ENCODE data around the gene SMAD6.
A peak's percentile ranks its signal among the peaks of the same experiment; 100 is the strongest.

The SMAD6 gene

DNA sequence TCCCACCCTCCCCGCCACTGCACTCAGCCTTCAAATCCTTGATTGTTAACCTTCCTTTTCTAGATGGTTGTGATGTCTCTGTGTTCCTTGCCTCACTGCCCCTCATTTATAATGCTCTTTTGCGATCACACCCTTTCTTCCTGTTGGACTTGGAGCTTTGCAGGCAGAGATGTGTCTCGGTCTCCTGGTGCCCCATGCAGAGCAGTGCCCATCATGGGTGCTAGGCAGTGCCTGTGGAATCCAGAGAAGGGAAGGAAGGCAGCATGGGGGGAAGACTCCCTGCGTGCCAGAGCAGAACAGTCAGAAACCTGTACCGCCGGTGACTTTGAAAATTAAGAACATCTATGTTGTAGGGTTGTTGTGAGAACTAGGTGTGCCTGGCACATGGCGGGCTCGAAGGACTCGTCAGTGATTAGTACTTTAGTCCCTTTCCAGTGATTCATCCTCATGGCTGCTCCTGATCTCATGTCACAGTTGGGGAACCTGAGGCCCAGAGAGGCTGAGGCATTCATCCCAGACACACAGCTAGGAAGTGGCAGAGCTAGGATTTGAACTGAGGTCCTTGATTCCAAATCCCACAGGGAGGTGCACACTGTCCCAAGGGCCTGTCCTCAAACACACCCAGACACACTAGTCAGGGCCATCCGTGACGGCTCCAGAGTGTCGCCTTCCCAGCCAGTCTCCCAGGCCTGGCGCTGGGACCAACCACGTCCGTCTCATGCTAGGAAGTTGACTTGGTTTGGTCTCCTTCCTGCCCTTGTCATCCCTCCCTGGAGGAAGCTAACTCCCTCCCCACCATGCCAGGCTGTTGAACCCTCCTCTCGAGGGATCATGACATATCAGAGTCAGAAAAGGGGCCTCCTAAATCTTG is 58.3 kb downstream of the SMAD6 start:
- no peak for DNase-seq (ENCODE audit: low read depth)

DNA sequence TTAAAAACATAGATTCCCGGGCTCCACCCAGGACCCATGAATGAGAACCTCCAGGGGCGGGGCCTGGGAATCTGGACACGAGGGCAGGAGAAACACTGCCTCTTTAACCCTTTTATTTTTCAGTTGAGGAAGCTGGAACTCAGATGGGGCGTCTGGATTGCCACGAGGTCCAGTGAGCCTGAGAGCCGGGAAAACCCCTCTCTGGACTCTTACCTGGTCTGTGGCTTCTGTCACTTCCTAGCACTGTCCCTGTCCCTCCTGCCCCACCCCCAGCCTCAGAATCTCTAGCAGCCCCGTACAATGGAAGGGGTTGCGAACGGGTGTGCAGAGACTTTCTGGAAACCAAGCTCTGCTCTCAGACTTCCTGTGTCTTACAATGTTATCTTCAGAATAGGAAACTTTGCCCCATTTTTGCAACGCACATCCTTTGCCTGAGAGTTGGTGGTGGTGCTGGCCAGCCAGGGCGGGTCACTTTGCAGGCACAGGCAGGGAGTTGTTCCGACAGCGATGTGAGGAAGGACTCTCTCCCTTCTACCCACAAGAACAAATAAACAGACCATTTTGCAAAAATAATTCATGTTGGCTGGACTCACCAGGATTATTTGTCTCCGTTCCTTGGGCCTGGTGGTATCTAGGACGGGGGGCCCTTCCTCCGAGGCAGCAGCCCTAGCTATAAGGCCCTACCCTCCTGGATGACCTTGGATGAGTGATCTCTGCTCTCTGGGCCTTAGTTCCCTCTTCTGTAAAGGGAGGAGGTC is 59.1 kb downstream of the SMAD6 start:
- no peak for DNase-seq (ENCODE audit: low read depth)

DNA sequence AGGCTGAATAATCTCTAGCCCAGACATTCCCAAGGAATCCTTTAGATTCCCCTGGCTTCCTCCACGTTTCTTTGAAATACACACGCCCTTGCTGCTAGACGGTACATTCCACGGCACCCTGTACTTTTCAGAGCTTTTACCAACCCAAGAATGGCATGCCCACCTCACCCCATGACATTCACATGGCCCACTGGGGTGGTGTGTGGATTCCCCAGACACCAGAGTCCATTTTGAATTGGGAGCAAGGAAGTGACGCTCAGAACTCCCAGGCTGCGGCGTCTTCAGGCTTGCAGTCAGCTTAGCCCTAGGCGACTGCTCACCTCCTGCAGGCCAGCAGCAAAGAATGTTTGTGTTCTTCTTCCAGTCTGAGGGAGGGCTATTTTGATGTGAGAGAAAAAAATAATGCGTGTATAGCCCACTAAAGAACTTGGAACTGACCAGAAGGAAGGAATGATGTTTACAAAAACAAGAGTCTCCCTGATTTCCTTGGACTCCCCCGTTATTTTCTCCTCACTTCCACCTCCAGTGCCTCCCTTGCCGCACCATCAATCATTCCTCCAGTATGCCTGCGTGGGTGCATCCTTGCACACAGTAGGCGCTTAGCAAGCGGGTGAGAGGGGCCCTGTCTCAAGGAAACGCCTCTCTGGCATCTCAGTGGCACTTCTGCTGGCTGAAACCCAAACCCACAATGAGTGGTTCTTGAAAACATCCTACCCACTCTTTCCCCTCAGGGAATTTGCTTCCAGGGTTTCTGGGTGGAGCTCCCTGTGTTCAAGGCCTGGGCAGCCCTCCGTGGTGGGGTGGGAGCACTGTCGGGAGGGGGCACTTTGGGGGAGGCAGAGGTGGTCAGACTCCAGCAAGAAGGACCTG is 59.9 kb downstream of the SMAD6 start:
- no peak for DNase-seq (ENCODE audit: low read depth)

DNA sequence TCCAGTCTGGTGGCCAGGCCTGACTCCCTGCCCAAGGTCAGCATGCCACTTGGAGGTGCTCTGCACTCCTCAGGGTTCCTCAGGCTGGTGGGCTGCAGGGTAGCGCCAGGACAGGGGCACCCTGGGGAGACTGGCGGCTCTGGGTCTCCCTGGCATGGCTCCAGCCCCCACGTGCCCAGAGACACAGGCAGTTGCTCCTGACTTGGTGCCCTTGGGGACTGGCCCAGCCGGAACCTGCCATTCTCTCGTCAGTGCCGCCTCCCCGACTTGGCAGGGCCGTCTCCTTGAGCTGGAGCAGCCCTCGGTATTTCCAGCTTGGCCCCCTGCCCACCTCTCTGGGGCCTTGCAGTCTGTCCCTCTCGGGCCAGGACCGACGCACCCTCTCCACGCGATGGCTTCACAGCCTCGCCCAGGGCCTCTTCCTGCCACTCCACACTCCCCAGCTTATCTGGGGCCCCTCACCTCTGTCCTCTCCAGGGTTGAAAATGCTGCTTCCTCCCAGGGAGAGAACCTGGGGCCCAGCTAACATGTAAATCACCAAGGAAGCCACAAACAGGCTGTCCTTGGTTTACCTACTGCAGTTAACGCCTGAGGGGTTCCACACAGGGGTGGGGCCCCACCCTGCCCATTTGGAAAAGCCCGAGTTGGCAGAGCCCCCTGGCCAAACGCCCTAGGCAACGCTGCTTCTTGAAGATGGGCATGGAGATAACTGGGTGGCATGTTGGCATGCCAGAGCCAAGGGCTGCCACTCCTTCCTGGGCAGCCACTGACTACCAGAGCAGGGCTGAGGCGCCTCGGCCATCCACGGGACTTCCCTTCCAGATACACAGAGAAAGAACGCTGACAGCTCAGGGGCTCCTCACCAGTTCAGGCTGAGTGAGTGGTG is 61.4 kb downstream of the SMAD6 start:
- DNase-seq (ENCODE audit: low read depth) = no peak

DNA sequence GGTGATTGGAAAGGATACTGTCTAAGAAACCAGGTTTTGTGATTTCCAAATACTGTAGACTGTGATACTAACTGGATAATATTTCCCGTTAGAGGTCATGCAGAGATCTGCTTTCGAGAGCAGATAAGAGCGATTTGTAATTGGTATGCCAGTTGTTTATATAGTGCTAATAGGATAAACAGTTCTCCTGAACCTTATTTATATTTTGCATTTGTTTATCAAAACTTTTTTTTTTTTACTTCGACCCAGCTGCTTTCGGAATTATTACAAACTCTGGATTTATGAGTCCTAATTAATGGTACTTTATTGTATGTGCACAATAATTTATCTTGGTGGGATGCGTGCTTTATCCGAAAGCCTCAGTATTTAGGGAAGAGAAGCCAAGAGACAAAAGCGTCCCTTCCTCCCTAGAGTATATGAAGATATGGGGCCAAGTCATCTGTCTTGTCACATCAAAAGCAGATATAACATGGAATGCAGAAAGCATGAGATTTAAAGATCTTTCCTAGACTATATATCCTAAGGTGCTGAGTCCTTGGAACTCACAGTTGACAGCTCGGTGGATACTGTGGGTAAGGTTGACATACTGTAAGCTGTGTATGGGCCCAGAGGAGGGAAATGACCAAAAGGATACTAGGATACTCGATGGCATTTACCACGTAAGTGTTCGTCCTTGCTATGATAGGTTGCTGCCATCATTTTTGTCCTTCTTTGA is 62.2 kb downstream of the SMAD6 start:
- no peak for DNase-seq (ENCODE audit: low read depth)

DNA sequence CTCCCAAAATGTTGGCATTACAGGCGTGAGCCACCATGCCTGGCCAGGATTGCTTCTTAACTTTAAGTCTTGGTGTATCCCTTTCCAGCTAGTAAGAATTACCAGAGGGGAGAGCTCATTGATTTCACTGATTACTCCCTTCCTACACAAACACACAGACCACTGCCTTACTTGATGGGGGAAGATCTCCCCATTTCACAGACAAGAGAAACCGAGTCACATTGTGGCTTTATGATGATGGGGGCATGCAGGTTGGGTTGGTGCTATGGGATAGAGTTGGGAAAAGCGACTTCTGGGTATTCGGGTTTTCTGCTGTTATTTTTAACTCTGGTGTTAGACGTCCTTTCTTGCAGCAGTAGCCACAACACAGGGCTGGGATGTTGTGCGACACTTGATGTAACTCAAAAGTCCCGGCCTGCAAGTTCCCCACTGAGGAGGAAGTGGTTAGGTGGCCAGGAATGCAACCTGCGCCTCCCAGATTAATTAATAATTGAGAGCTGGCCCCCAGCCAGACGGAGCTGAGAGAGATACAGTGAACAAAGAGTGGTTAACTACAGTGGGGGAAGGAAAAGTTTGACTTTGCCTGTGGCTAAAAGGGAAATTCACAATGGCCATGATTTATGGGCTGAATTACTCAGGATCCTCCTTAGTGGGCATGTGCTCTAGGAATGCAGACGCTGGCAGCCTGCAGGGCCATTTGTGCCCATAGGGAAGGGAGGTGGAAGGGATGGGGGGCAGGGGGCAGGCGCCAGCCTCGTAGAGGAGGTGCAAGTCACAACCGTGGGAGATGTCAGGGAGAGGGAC is 63.6 kb downstream of the SMAD6 start:
- no peak for DNase-seq (ENCODE audit: low read depth)

DNA sequence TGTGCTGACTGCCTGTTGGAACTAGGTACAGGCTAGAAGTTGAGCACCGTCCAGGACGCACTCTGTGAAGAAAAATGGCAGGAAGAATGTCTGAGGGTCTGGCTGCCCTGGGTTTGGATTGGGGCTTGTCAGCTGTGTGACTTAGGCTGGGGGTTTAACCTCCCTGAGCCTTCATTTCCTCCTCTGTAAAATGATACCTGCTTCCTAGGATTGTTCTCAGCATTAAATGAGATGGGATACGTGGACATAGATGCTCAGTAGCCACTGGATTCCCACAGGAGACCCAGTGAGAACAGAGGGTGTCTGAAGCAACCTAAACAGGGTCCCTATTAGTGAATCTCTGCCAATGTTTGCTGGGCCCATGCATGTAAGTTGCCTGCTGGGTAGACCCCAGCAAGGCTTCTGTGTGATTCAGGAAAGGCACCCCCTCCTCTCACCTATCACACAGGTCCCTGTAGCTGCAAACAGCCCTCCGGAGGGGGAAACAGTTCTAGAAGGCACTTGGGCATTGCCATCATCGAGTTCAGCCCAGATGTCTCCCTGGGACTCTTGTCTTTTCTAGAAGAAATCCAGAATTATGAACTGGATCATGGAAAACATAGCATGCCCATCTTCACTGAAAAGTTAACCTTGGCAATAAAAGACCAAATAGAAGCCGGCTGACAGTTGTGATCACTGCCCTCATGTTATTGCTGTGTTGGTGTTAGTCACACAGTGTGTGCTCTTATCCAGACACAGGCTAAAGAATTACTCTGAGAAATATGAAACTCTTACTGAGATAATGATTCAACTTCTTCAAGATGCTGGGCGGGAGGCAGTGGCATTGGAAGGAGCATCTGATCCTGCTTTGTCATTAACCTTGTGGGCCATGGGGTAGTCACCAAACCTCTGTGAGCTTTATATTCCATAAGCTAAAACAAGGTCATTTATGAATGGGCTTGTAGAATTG is 64.5 kb downstream of the SMAD6 start:
- no peak for DNase-seq (ENCODE audit: low read depth)

DNA sequence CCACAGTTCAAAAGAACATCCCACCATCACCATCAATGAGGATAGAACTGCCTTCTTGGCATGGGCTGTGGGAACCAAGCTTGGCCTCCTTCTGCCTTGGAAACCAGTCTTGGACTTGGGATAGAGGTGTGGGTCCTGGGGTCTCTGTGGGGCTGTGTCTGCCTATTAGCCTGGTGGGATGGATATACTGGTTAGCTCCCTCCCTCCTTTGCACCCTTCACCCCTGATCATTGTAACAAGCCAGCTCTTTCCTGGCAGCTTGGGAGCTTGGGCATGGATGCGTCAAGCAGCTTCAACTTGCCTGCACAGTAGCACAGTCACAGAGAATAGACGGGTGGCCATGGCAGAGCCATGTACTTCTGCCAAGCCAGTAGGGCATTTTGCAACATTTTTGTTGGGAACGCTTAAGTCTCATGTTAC is 65.2 kb downstream of the SMAD6 start:
- DNase-seq (ENCODE audit: low read depth) = no peak

DNA sequence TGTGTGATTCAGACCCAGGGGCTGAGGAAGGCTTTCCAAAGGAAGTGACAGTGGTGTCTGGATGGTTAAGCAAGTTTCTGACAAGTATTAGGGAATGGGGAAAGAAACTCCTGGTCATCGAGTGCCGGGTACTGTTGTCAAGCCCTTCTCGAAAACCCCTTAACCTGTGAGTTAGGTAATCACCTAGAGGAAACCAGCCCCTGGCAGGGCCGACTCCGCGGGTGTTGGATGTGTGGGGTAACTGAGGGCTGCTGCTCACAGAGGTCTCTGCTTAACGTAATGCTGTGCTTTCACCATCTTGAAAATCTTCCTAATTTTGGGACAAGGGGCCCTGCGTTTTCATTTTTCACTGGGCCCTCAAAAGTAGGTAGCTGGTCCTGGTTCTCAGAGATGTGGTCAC is 67.0 kb downstream of the SMAD6 start:
- no peak for DNase-seq (ENCODE audit: low read depth)

DNA sequence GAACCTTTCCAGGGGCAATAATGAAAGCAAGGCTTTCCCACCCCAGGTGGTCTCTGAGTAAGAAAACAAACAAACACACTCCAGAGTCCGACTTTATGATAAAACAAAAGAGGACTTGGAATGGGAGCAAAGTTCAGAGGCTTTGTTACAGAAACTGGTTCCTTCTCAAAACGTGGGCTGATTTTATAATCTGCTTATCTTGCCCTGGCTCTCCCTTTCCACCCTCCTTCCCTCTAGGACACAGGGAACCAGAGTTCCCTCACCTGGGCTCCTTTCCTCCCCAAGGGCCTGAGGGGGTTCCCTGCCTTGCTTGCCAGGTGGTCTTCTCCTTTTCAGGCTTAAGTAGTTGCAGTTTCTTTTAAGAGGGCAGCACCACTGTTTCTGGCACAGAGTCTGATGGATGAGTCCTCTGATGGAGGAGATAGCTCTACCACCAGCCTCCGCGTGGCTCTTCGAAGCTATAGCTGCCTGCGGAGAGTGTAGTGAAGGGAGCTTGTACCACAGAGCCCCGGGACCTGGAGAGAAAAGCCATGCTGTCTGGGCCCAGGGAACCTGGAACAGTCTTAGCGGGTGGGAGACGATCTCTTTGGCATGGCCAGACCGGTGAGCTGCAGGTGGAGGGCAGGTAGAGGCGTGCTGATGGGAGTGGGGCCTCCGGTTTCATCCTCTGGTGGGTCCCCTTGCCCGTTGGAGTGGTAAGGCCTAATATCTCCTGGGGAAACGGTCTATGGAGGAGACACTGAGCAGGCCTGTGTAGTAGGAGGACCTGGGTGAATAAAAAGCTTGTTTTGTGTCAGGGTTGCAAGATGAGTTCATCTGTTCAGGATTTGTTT is 68.7 kb downstream of the SMAD6 start:
- DNase-seq (ENCODE audit: low read depth) = no peak

DNA sequence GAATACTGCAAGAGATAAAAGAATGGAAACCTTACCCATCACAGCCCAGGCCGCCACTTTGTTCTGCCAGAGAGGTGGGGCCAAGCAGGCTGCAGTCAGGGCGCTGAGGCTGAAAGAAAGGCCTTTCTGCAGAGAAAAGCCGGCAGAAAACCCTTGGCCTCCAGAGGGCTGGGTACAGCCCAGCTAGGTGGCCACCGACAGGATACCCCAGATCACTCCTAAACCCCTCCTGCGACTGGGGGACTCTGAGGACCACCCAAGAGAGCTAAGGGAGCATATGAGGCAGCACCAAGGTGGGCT is 69.3 kb downstream of the SMAD6 start:
- DNase-seq (ENCODE audit: low read depth) = no peak

DNA sequence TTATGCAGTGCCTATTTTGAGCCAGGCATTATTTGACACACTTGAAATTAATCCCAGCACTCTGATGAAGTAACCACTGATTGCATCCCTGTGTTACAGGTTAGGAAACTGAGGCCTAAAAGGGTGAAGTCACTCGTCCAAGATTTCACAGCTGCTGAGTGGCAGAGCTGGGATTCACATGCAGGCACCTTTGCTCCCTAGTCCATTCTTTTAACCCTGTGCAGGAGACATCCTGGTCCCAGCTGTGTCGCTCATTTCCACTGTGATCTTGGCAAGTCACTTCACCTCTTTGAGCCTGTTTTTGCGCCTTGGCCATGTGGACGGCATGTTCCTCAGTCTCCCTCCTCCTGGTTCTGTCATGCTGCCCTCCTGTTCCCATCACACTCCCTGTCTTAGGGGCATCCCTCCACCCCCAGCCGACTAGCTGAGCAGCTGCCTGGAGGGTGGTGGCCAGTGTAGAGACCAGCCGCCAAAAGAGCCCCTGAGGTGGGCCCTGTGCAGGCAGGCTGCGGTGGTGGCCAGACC is 70.6 kb downstream of the SMAD6 start:
- no peak for DNase-seq (ENCODE audit: low read depth)

DNA sequence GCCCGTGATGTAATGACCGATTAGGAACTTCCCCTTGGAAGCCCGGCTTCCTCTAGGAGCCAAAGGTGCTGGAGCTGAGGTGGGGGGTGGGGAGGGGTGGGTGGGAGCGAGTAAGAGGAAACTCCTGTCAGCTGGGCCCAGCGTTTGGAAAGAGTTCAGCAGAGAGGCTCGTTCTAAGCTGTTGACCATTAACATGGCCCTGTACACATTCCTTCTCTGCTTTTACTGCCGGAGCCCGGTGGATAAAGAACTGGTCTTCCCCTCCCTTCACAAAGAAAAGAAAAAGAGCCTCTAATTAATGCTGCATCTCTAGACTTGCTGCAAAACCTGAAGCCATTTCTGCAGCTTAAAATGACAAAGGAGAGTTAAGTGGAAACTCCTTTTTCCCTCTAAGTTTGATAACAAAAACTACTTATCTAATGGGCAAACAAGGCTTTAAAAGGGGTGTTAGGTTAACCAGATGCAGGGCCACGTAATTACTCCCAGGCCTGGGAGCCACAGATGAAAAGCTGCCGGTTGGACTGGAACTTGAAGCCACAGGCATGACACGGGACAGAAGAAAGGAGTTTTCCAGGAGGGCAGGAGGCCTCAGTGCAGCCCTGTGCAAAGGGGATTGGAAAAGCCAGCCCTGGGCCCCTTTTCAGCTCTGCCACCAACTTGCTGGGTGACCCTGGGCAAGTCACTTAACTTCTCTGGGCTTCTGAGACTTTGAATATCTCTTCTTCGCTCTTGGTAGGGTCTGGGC is 71.3 kb downstream of the SMAD6 start:
- DNase-seq (ENCODE audit: low read depth) = no peak

DNA sequence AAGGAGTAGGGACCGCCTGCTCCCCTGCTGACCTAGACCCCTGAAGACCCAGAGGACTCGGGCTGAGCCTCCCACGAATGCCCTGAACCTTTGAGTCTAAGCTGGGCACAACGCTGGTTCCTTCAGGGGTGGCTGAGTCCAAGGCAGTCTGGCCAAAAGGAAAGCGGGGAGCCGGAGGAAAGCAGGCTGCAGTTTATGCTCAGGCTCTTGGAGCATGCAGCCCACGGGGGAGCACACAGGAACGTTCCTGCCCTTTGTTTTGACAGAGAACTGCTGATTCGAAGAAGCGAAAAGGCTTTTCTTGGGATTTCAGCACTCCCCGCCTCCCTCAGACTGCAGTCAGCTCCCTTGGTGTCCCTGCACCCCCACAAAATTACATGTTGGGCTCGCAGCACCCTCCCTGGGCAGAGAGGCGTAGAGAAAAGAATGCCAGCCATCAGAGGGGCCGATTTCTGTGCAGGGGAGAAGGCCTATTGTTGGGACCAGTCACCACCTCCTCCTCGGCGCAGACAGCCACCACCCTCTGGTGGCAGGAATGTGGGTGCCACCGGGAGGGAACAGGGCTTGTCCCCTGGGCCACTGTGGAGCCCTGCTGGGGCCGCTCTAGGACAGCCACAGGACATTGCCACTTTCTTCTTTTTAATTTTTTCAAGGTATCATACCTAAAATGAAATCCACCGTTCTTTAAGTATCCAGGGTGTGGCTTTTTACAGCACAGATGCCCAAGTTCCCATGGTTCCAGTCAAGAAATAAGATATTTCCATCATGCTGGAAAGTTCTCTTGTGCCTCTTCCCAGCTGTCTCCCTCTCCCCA is 72.2 kb downstream of the SMAD6 start:
- peak; percentile 21 for DNase-seq (ENCODE audit: low read depth)

DNA sequence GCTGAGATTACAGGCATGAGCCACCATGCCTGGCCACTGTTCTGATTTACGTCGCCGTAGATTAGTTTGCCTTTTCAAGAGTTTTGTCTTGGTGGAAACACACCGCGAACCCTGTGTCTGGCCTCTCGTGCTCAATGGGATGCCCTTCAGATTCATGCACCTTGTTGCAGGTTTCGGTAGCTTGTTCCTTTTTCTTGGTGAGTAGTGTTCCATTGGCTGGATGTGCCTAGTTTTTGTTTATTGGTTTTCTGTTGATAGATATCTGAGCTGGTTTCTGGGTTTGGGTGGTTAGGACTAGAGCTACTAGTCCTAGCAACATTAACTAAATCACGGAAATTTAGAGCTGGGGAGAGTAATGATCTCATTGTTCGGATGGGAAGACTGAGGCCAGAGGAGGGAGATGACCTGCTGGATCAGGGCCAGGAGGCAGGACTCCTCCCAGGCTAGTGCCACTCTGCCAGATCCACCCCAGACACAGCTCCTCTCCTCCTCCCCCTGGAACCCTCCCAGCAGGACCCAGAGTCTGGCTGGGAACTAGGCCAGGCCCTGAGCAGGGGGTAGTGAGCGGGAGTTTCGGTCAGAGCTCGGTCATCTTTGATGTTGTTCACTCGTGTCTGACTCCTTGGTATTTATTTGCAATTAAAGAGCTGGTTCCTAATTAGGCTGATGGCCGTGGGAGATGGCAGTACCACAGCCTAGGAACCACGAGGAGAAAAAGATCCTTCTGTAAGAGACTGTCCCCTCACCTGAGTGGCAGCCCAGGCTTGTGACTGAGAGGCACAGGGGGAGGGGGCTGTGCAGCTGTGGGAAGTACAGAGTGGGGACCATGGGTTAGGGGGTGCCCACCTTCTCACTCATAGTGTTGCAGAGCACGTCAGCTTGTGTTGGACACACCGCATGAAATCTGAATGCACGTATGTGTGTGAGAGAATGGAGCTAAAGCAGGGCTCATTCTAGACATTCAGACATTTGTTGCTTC is 73.4 kb downstream of the SMAD6 start:
- DNase-seq (ENCODE audit: low read depth) = no peak

Measured in activated T-cell treated with anti-CD3 and anti-CD28 coated beads for 48 hours (primary cell).